ENCODE measurements around the gene ODAPH. TPM values are rescaled to one million over a fixed set of nuclear protein-coding genes. Genes with fewer than 3 reads are reported as not detected.
A peak's percentile ranks its signal among the peaks of the same experiment; 100 is the strongest.

The ODAPH gene
- total RNA-seq, 1 experiment from 2014 or later, result not detected

DNA sequence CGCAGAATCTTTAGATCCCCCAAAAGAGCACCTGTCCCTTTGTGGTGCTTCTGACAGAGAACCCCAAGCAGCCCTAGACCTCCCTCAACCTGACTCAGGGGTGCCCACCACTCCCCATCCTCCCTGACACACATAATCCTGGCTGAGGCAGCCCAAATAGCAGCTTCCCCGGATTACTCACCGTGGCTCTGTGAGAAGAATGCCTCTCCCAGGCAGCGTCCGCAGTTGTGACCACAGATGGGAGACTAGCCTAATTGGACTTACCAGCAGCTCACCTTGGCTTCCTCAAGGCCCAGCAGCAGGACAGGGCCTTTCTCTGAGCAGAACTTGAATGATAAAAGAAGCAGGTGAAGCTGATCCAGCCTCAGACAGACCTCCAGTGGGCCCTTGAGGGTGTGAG is 10.3 kb upstream of the ODAPH start:
- Histone ChIP-seq H3K56ac (ENCODE audit: insufficient read length, low read depth, low read length) (no peak overlapping the region), H2BK20ac (ENCODE audit: low read depth, low read length, poor library complexity, severe bottlenecking) (no peak overlapping the region), H3K14ac (ENCODE audit: insufficient read depth, low read length) (peak overlapping the region; percentile 60; the same call in 1 of the 2 replicates), H4K8ac (replicated peaks; ENCODE audit: insufficient read length, low read depth, low read length) (no peak overlapping the region), H4K5ac (ENCODE audit: insufficient read length, low read depth, low read length) (no peak overlapping the region), H3T11ph (ENCODE audit: low read length) (no peak overlapping the region), H3K9ac (ENCODE audit: extremely low read depth, insufficient read length, low read length) (no peak overlapping the region), H2BK12ac (ENCODE audit: insufficient read length, low read depth, low read length) (no peak overlapping the region), H3K23ac (ENCODE audit: insufficient read length, low read depth, low read length) (no peak overlapping the region), H3K18ac (ENCODE audit: insufficient read length, low read depth, low read length) (no peak overlapping the region), H3K23me2 (ENCODE audit: insufficient read length, low read depth, low read length, poor library complexity, severe bottlenecking) (no peaks in the 10 kb centered on the region), H3K79me1 (ENCODE audit: insufficient read depth, low read depth, low read length, poor library complexity, severe bottlenecking) (no peaks in the 10 kb centered on the region), H3K4me2 (ENCODE audit: insufficient read depth, insufficient read length, low read length) (no peak overlapping the region), H3K4me1 (ENCODE audit: insufficient read depth, low read length) (no peaks in the 10 kb centered on the region; the same call in 1 of the 2 replicates), H2BK15ac (ENCODE audit: low read depth, low read length) (no peak overlapping the region), H2BK5ac (ENCODE audit: insufficient read length, low read length) (no peak overlapping the region), H4K91ac (ENCODE audit: insufficient read length, low read depth, low read length) (no peak overlapping the region), H3K27me3 (ENCODE audit: insufficient read depth, low read length) (no peaks in the 10 kb centered on the region), H2BK120ac (ENCODE audit: low read depth, low read length, poor library complexity, severe bottlenecking) (no peak overlapping the region), H3K27ac (ENCODE audit: insufficient read length, low read depth, low read length) (no peak overlapping the region), H2AFZ (ENCODE audit: low read length) (no peak overlapping the region), H2AK5ac (ENCODE audit: insufficient read length, low read length) (no peak overlapping the region), H3K4ac (ENCODE audit: low read depth, low read length) (no peak overlapping the region), H4K20me1 (ENCODE audit: control insufficient read depth, insufficient read depth, insufficient read length) (no peaks in the 10 kb centered on the region), H3K79me2 (ENCODE audit: insufficient read depth, low read length) (no peaks in the 10 kb centered on the region), H3K9me3 (ENCODE audit: control insufficient read depth, low read depth, low read length) (no peaks in the 10 kb centered on the region)
- Mint-ChIP-seq H3K27me3 (ENCODE audit: low read depth) (no peaks in the 10 kb centered on the region), H3K9me3 (no peaks in the 10 kb centered on the region), H3K36me3 (ENCODE audit: insufficient read depth in 1 of 3, low read depth in 3 of 3) (peaks cover 0 to 4% (median 0%) of the 10 kb centered on the region in 3 experiments; a peak in 1 of 7 replicates), H3K27ac (peak overlapping the region in 1 of 3 experiments; percentile 39; a peak in 1 of 7 replicates), H3K4me3 (no peak overlapping the region), H3K4me1 (peaks cover 0 to 5% of the 10 kb centered on the region in 2 experiments; a peak in 1 of 4 replicates)
- no CpG with 5 or more reads among the region's 5 CpGs for WGBS (ENCODE audit: extremely low coverage, insufficient read length, low lambda C conversion rate)
- TF ChIP-seq, protein P1, sequence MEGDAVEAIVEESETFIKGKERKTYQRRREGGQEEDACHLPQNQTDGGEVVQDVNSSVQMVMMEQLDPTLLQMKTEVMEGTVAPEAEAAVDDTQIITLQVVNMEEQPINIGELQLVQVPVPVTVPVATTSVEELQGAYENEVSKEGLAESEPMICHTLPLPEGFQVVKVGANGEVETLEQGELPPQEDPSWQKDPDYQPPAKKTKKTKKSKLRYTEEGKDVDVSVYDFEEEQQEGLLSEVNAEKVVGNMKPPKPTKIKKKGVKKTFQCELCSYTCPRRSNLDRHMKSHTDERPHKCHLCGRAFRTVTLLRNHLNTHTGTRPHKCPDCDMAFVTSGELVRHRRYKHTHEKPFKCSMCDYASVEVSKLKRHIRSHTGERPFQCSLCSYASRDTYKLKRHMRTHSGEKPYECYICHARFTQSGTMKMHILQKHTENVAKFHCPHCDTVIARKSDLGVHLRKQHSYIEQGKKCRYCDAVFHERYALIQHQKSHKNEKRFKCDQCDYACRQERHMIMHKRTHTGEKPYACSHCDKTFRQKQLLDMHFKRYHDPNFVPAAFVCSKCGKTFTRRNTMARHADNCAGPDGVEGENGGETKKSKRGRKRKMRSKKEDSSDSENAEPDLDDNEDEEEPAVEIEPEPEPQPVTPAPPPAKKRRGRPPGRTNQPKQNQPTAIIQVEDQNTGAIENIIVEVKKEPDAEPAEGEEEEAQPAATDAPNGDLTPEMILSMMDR (conservative IDR thresholded peaks at IDR 0.05), result no peak
- no peak for DNase-seq

All from H9 (cell line).